Natural killer cell treated with Interleukin-12 subunit alpha and Interleukin-12 subunit beta and Interleukin-15 and Interleukin-18, amount 100 ng/mL, for 72 hours (primary cell): ENCODE measurements around the gene EFCAB10. TPM values are rescaled to one million over a fixed set of nuclear protein-coding genes. Genes with fewer than 3 reads are reported as not detected.

Experiments used
- total RNA-seq, 2 donors: library from RNA; stranded (reverse); gene quantifications; one replicate each; pipeline ENCODE4 v1.2.3, GENCODE V29; 2022

The EFCAB10 gene
- total RNA-seq, 2 donors from 2014 or later: not detected

Other genes with a start within 250 kb of the EFCAB10 start
- gene SRPK2, start 192.6 kb downstream of the EFCAB10 start, total RNA-seq: 10 to 100 TPM; 39.1 to 47.3 TPM
- gene PUS7, start 59.2 kb downstream of the EFCAB10 start, total RNA-seq: 10 to 100 TPM; 16.3 to 34.3 TPM
- gene RINT1, start 49.3 kb downstream of the EFCAB10 start, total RNA-seq: 10 to 100 TPM; 26.4 to 46.0 TPM